MM.1S (cell line): ENCODE measurements around the gene SLC25A31.

Experiments
- DNase-seq: peaks from one replicate; pipeline ENCODE4 v3.0.0-alpha.2; 2015
- H2AFZ ChIP-seq: fragments of 300-600 bp; sonication (generic); 2 replicates; pipeline ENCODE4 v1.6.0; 2016; ENCODE audit warnings: antibody characterized with exemption, low read length
- H3F3A ChIP-seq: fragments of 300-600 bp; sonication (generic); 2 replicates; pipeline ENCODE4 v1.6.1; 2016; ENCODE audit warnings: mild to moderate bottlenecking, antibody characterized with exemption, low read length, moderate library complexity, mixed read lengths; ENCODE audit not compliant: insufficient read depth
- H3K27ac ChIP-seq: fragments of 300-600 bp; sonication (generic); 2 replicates; pipeline ENCODE4 v1.5.1; 2016; ENCODE audit warnings: mild to moderate bottlenecking, low read length
- H3K27me3 ChIP-seq: fragments of 300-600 bp; sonication (generic); replicated peaks from 2 replicates; pipeline ENCODE4 v1.6.0; 2016; ENCODE audit warnings: low read length; ENCODE audit not compliant: insufficient read depth
- H3K36me3 ChIP-seq: fragments of 300-600 bp; sonication (generic); replicated peaks from 2 replicates; pipeline ENCODE4 v1.6.1; 2016; ENCODE audit warnings: mild to moderate bottlenecking, low read length, mixed read lengths; ENCODE audit not compliant: insufficient read depth
- H3K4me1 ChIP-seq: fragments of 300-600 bp; sonication (generic); 2 replicates; pipeline ENCODE4 v1.6.1; 2016; ENCODE audit warnings: low read length, mixed read lengths
- H3K4me2 ChIP-seq: fragments of 300-600 bp; sonication (generic); 2 replicates; pipeline ENCODE4 v1.6.0; 2016; ENCODE audit warnings: low read depth, low read length
- H3K4me3 ChIP-seq: fragments of 300-600 bp; sonication (generic); 2 replicates; pipeline ENCODE4 v1.5.1; 2016; ENCODE audit warnings: low read length, mixed read lengths
- H3K79me2 ChIP-seq: fragments of 300-600 bp; sonication (generic); 2 replicates; pipeline ENCODE4 v1.6.1; 2016; ENCODE audit warnings: mixed run types, low read length, mixed read lengths
- H3K9ac ChIP-seq: fragments of 300-600 bp; sonication (generic); 2 replicates; pipeline ENCODE4 v1.6.1; 2016; ENCODE audit warnings: low read length, mixed read lengths
- H3K9me2 ChIP-seq: fragments of 300-600 bp; sonication (generic); replicated peaks from 2 replicates; pipeline ENCODE4 v1.6.1; 2016; ENCODE audit warnings: mild to moderate bottlenecking, low read length, mixed read lengths; ENCODE audit not compliant: insufficient read depth
- H3K9me3 ChIP-seq: fragments of 300-600 bp; sonication (generic); replicated peaks from 2 replicates; pipeline ENCODE4 v1.6.1; 2016; ENCODE audit warnings: mild to moderate bottlenecking, low read length, mixed read lengths; ENCODE audit not compliant: insufficient read depth
- H4K20me1 ChIP-seq: fragments of 300-600 bp; sonication (generic); 2 replicates; pipeline ENCODE4 v1.6.1; 2016; ENCODE audit warnings: mild to moderate bottlenecking, low read length, moderate library complexity, mixed read lengths; ENCODE audit not compliant: insufficient read depth
- EZH2 ChIP-seq: fragments of 300-600 bp; sonication (generic); optimal IDR thresholded peaks from 2 replicates; pipeline ENCODE3; 2017; ENCODE audit warnings: low read depth, mild to moderate bottlenecking, antibody characterized with exemption, low read length, mixed read lengths
- EZH2phosphoT487 ChIP-seq: fragments of 300-600 bp; sonication (generic); IDR thresholded peaks from 2 replicates; pipeline ENCODE4 v1.6.1; 2018; ENCODE audit warnings: antibody characterized with exemption, low read length
- TF ChIP-seq, protein P1 (sequence below): fragments of 300-600 bp; sonication (generic); IDR thresholded peaks from 2 replicates; pipeline ENCODE4 v1.5.1; 2016; ENCODE audit warnings: antibody characterized with exemption, low read length, mixed read lengths

SLC25A31 gene

DNA sequence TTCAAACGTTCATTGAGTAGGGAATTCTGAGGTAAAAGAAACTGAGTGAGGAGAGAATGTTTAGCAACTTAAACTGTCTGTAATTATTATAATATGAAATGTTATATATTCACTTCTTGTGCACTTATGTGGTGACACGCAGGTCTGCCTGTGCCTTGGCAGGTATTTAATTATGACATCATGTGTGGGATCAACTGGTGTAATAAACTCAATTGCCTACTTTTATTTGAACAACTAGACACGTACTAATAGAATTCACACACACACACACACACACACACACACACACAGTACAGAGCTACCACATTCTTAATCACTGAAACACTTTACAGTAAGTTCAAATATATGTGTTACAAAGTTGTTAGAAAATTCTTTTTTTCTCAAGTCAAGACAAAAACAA lies 20.7 kb upstream of the SLC25A31 start:
- Histone ChIP-seq H3K9me3 (no peaks in the 10 kb centered on the region), H3K27me3 (no peaks in the 10 kb centered on the region), H3K36me3 (no peaks in the 10 kb centered on the region), H3K4me2 (no peak overlapping the region), H3K4me3 (no peak overlapping the region), H3K9me2 (no peaks in the 10 kb centered on the region), H3K4me1 (no peaks in the 10 kb centered on the region), H4K20me1 (no peaks in the 10 kb centered on the region), H2AFZ (no peak overlapping the region), H3K9ac (no peak overlapping the region), H3K27ac (no peak overlapping the region), H3K79me2 (no peaks in the 10 kb centered on the region), H3F3A (no peaks in the 10 kb centered on the region)
- no peak for DNase-seq
- TF ChIP-seq EZH2 (no peak), EZH2phosphoT487 (no peak)
- TF ChIP-seq, protein P1, sequence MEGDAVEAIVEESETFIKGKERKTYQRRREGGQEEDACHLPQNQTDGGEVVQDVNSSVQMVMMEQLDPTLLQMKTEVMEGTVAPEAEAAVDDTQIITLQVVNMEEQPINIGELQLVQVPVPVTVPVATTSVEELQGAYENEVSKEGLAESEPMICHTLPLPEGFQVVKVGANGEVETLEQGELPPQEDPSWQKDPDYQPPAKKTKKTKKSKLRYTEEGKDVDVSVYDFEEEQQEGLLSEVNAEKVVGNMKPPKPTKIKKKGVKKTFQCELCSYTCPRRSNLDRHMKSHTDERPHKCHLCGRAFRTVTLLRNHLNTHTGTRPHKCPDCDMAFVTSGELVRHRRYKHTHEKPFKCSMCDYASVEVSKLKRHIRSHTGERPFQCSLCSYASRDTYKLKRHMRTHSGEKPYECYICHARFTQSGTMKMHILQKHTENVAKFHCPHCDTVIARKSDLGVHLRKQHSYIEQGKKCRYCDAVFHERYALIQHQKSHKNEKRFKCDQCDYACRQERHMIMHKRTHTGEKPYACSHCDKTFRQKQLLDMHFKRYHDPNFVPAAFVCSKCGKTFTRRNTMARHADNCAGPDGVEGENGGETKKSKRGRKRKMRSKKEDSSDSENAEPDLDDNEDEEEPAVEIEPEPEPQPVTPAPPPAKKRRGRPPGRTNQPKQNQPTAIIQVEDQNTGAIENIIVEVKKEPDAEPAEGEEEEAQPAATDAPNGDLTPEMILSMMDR, result no peak

- H3K9me2 ChIP-seq, result no peaks in the 10 kb centered on the region
- no peaks in the 10 kb centered on the region for H3K27me3 ChIP-seq
- no peaks in the 10 kb centered on the region for H3K79me2 ChIP-seq
- no peaks in the 10 kb centered on the region for H3F3A ChIP-seq
- no peak overlapping the region for H3K4me3 ChIP-seq
- H3K9ac ChIP-seq, result no peak overlapping the region
- H3K9me3 ChIP-seq, result no peaks in the 10 kb centered on the region
- no peak overlapping the region for H3K27ac ChIP-seq
- no peak for TF ChIP-seq EZH2phosphoT487
- TF ChIP-seq, protein P1, result no peak
- TF ChIP-seq EZH2, result no peak
- H3K4me1 ChIP-seq, result no peaks in the 10 kb centered on the region
- no peaks in the 10 kb centered on the region for H4K20me1 ChIP-seq
- H3K4me2 ChIP-seq, result no peak overlapping the region
- H2AFZ ChIP-seq, result no peak overlapping the region
- H3K36me3 ChIP-seq, result no peaks in the 10 kb centered on the region
- DNase-seq, result no peak
Observed at GRCh38 chr4:127731406-127731805, 1.2 kb downstream of the SLC25A31 start.

GRCh38 chr4:127732623-127733328 lies 2.6 kb downstream of the SLC25A31 start:
- no peak overlapping the region for H3K27ac ChIP-seq
- no peaks in the 10 kb centered on the region for H3K9me2 ChIP-seq
- H4K20me1 ChIP-seq, result no peaks in the 10 kb centered on the region
- DNase-seq, result peak; percentile 42
- no peaks in the 10 kb centered on the region for H3F3A ChIP-seq
- H3K4me3 ChIP-seq, result no peak overlapping the region
- no peaks in the 10 kb centered on the region for H3K36me3 ChIP-seq
- H3K4me1 ChIP-seq, result no peaks in the 10 kb centered on the region
- H3K27me3 ChIP-seq, result no peaks in the 10 kb centered on the region
- no peaks in the 10 kb centered on the region for H3K79me2 ChIP-seq
- H2AFZ ChIP-seq, result no peak overlapping the region
- H3K4me2 ChIP-seq, result no peak overlapping the region
- no peak overlapping the region for H3K9ac ChIP-seq
- H3K9me3 ChIP-seq, result no peaks in the 10 kb centered on the region
- TF ChIP-seq, protein P1, result peak; percentile 57
- no peak for TF ChIP-seq EZH2phosphoT487
